ENCODE results near the gene CACNA2D3.

Gene CACNA2D3

GRCh38 chr3:54870423-54870822 lies 748.1 kb downstream of the CACNA2D3 start:
- Histone ChIP-seq H2BK5ac (ENCODE audit: low read length) (no peak overlapping the region), H3K36me3 (ENCODE audit: control insufficient read depth, insufficient read depth, low read length) (no peaks in the 10 kb centered on the region), H2BK120ac (ENCODE audit: low read depth, low read length) (no peak overlapping the region), H3K27me3 (ENCODE audit: insufficient read depth, low read length, poor library complexity) (no peaks in the 10 kb centered on the region), H4K5ac (ENCODE audit: low read length) (no peak overlapping the region), H3K4me3 (ENCODE audit: low read length) (no peak overlapping the region), H3K9ac (ENCODE audit: low read length) (no peak overlapping the region), H4K8ac (ENCODE audit: low read depth, low read length) (no peak overlapping the region), H3K23ac (ENCODE audit: low read length) (no peak overlapping the region), H3K4me1 (ENCODE audit: control insufficient read depth, low read depth, low read length) (peaks cover 3% of the 10 kb centered on the region), H2AK5ac (ENCODE audit: low read length) (no peak overlapping the region), H3K79me1 (ENCODE audit: low read length) (no peaks in the 10 kb centered on the region), H3K4me2 (ENCODE audit: low read length) (no peak overlapping the region), H3K79me2 (ENCODE audit: control insufficient read depth, insufficient read depth, low read length) (no peaks in the 10 kb centered on the region), H3K56ac (ENCODE audit: low read length) (no peak overlapping the region), H3K4ac (ENCODE audit: low read depth, low read length) (no peak overlapping the region), H3K18ac (ENCODE audit: low read length) (no peak overlapping the region), H3K27ac (ENCODE audit: low read depth, low read length) (no peak overlapping the region), H2BK15ac (replicated peaks; ENCODE audit: low read depth) (no peak overlapping the region)
- WGBS (ENCODE audit: extremely low coverage, insufficient coverage, low lambda C conversion rate): no CpG with 5 or more reads among the region's 7 CpGs
- peak; percentile 57 for DNase-seq

DNA sequence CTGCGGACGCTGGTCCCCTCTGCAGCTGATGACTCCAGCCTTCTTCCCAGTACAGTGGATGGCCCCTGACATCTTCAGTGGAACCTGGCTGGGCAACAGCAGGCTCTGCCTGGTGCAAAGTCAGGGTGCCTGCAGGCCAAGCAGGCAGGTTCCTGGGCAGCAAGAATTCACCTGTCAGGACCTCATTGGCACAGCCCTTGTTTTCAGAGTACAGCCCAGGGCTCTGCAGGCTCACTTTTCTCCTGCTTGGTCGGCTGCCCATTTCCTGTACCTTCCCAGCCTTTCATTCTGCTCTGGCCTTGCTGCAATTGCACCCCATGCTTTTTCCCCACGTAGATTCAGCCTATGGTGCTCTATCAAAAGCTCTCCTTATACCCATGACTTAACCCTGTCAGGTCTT lies 749.5 kb downstream of the CACNA2D3 start:
- Histone ChIP-seq H3K27ac (ENCODE audit: low read depth, low read length) (no peak overlapping the region), H3K79me1 (ENCODE audit: low read length) (no peaks in the 10 kb centered on the region), H3K4me3 (ENCODE audit: low read length) (no peak overlapping the region), H3K4ac (ENCODE audit: low read depth, low read length) (no peak overlapping the region), H3K9ac (ENCODE audit: low read length) (no peak overlapping the region), H3K27me3 (ENCODE audit: insufficient read depth, low read length, poor library complexity) (no peaks in the 10 kb centered on the region), H2BK15ac (replicated peaks; ENCODE audit: low read depth) (no peak overlapping the region), H3K18ac (ENCODE audit: low read length) (no peak overlapping the region), H4K8ac (ENCODE audit: low read depth, low read length) (no peak overlapping the region), H3K4me1 (ENCODE audit: control insufficient read depth, low read depth, low read length) (peaks cover 3% of the 10 kb centered on the region), H3K4me2 (ENCODE audit: low read length) (no peak overlapping the region), H4K5ac (ENCODE audit: low read length) (no peak overlapping the region), H3K56ac (ENCODE audit: low read length) (no peak overlapping the region), H3K36me3 (ENCODE audit: control insufficient read depth, insufficient read depth, low read length) (no peaks in the 10 kb centered on the region), H3K79me2 (ENCODE audit: control insufficient read depth, insufficient read depth, low read length) (no peaks in the 10 kb centered on the region), H2BK5ac (ENCODE audit: low read length) (no peak overlapping the region), H3K23ac (ENCODE audit: low read length) (no peak overlapping the region), H2AK5ac (ENCODE audit: low read length) (no peak overlapping the region), H2BK120ac (ENCODE audit: low read depth, low read length) (no peak overlapping the region)
- no CpG with 5 or more reads among the region's 4 CpGs for WGBS (ENCODE audit: extremely low coverage, insufficient coverage, low lambda C conversion rate)
- DNase-seq: no peak

GRCh38 chr3:54873059-54874010 lies 751.0 kb downstream of the CACNA2D3 start:
- H2AK5ac ChIP-seq (ENCODE audit: low read length): no peak overlapping the region
- no peaks in the 10 kb centered on the region for H3K79me2 ChIP-seq (ENCODE audit: control insufficient read depth, insufficient read depth, low read length)

GRCh38 chr3:54874816-54875556 lies 752.6 kb downstream of the CACNA2D3 start:
- no peak for DNase-seq
- no peak overlapping the region for H4K5ac ChIP-seq (ENCODE audit: low read length)
- no peak overlapping the region for H3K9ac ChIP-seq (ENCODE audit: low read length)
- H3K23ac ChIP-seq (ENCODE audit: low read length): no peak overlapping the region
- H2AK5ac ChIP-seq (ENCODE audit: low read length): no peak overlapping the region
- no peaks in the 10 kb centered on the region for H3K79me2 ChIP-seq (ENCODE audit: control insufficient read depth, insufficient read depth, low read length)
- H3K4me2 ChIP-seq (ENCODE audit: low read length): no peak overlapping the region
- no peaks in the 10 kb centered on the region for H3K27me3 ChIP-seq (ENCODE audit: insufficient read depth, low read length, poor library complexity)
- no peaks in the 10 kb centered on the region for H3K79me1 ChIP-seq (ENCODE audit: low read length)
- H4K8ac ChIP-seq (ENCODE audit: low read depth, low read length): no peak overlapping the region
- no peak overlapping the region for H3K18ac ChIP-seq (ENCODE audit: low read length)
- H3K36me3 ChIP-seq (ENCODE audit: control insufficient read depth, insufficient read depth, low read length): no peaks in the 10 kb centered on the region
- H3K56ac ChIP-seq (ENCODE audit: low read length): no peak overlapping the region
- H2BK120ac ChIP-seq (ENCODE audit: low read depth, low read length): no peak overlapping the region
- H3K4me1 ChIP-seq (ENCODE audit: control insufficient read depth, low read depth, low read length): peaks cover 3% of the 10 kb centered on the region
- H3K4me3 ChIP-seq (ENCODE audit: low read length): no peak overlapping the region
- H2BK5ac ChIP-seq (ENCODE audit: low read length): no peak overlapping the region
- no peak overlapping the region for H3K4ac ChIP-seq (ENCODE audit: low read depth, low read length)
- H2BK15ac ChIP-seq (replicated peaks; ENCODE audit: low read depth): no peak overlapping the region
- no CpG with 5 or more reads among the region's 7 CpGs for WGBS (ENCODE audit: extremely low coverage, insufficient coverage, low lambda C conversion rate)
- no peak overlapping the region for H3K27ac ChIP-seq (ENCODE audit: low read depth, low read length)

More at GRCh38 chr3:54873059-54874010, 751.0 kb downstream of the CACNA2D3 start:
- Histone ChIP-seq H3K56ac (ENCODE audit: low read length) (no peak overlapping the region), H3K4me2 (ENCODE audit: low read length) (no peak overlapping the region), H3K18ac (ENCODE audit: low read length) (no peak overlapping the region), H3K23ac (ENCODE audit: low read length) (no peak overlapping the region), H2BK15ac (replicated peaks; ENCODE audit: low read depth) (no peak overlapping the region), H3K27me3 (ENCODE audit: insufficient read depth, low read length, poor library complexity) (no peaks in the 10 kb centered on the region), H3K9ac (ENCODE audit: low read length) (no peak overlapping the region), H3K36me3 (ENCODE audit: control insufficient read depth, insufficient read depth, low read length) (no peaks in the 10 kb centered on the region), H3K4me3 (ENCODE audit: low read length) (no peak overlapping the region), H2BK120ac (ENCODE audit: low read depth, low read length) (no peak overlapping the region), H4K8ac (ENCODE audit: low read depth, low read length) (no peak overlapping the region), H3K4ac (ENCODE audit: low read depth, low read length) (no peak overlapping the region), H3K4me1 (ENCODE audit: control insufficient read depth, low read depth, low read length) (peaks cover 3% of the 10 kb centered on the region), H3K27ac (ENCODE audit: low read depth, low read length) (no peak overlapping the region), H4K5ac (ENCODE audit: low read length) (no peak overlapping the region), H2BK5ac (ENCODE audit: low read length) (no peak overlapping the region), H3K79me1 (ENCODE audit: low read length) (no peaks in the 10 kb centered on the region)
- DNase-seq: no peak
- no CpG with 5 or more reads among the region's 8 CpGs for WGBS (ENCODE audit: extremely low coverage, insufficient coverage, low lambda C conversion rate)

DNA sequence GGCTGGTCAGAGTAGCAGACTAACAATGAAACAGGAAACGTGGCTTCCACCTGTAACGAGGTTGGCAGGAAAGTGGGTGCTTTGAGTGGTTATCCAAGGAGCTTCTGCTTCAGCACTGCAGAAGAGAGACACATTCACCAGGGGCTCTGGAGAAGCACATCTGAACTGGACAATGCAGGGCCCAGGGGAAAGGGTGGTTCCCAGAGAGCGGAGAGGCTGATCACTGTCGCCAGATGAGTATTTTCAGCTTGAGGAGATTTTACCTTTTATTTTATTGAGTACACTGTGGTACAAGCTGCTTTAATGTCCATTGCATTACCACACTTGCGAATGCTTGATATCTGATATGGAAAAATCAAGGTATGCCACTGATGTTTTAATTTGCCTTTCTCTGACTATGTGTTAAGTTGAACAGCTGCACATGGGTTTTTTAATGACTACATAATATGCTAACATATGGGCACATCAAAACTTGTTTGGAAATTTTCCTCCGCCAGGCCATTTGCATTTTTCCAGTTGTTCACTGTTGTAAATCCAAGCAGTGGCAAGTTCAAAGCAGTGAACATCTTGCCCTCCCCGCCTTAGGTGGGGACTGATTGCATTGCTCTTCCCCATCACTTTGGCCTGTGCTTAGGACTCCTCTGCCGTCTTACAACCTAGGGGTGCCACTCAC lies 753.4 kb downstream of the CACNA2D3 start:
- no peak overlapping the region for H2AK5ac ChIP-seq (ENCODE audit: low read length)
- H3K79me2 ChIP-seq (ENCODE audit: control insufficient read depth, insufficient read depth, low read length): no peaks in the 10 kb centered on the region
- H2BK15ac ChIP-seq (replicated peaks; ENCODE audit: low read depth): no peak overlapping the region
- DNase-seq: no peak
- H3K56ac ChIP-seq (ENCODE audit: low read length): no peak overlapping the region
- no peak overlapping the region for H2BK120ac ChIP-seq (ENCODE audit: low read depth, low read length)
- H3K4me3 ChIP-seq (ENCODE audit: low read length): no peak overlapping the region
- no peaks in the 10 kb centered on the region for H3K27me3 ChIP-seq (ENCODE audit: insufficient read depth, low read length, poor library complexity)
- H3K4me2 ChIP-seq (ENCODE audit: low read length): no peak overlapping the region
- peaks cover 3% of the 10 kb centered on the region for H3K4me1 ChIP-seq (ENCODE audit: control insufficient read depth, low read depth, low read length)
- H3K23ac ChIP-seq (ENCODE audit: low read length): no peak overlapping the region
- no peak overlapping the region for H3K4ac ChIP-seq (ENCODE audit: low read depth, low read length)
- H4K8ac ChIP-seq (ENCODE audit: low read depth, low read length): no peak overlapping the region
- H3K9ac ChIP-seq (ENCODE audit: low read length): no peak overlapping the region
- H3K18ac ChIP-seq (ENCODE audit: low read length): no peak overlapping the region
- no peak overlapping the region for H3K27ac ChIP-seq (ENCODE audit: low read depth, low read length)
- no peak overlapping the region for H4K5ac ChIP-seq (ENCODE audit: low read length)
- no peaks in the 10 kb centered on the region for H3K36me3 ChIP-seq (ENCODE audit: control insufficient read depth, insufficient read depth, low read length)
- no peak overlapping the region for H2BK5ac ChIP-seq (ENCODE audit: low read length)
- H3K79me1 ChIP-seq (ENCODE audit: low read length): no peaks in the 10 kb centered on the region
- no CpG with 5 or more reads among the region's 8 CpGs for WGBS (ENCODE audit: extremely low coverage, insufficient coverage, low lambda C conversion rate)
